Tibial artery (tissue), 4 donors: ENCODE measurements around the gene PYGO1.

Experiments used
- DNase-seq, 2 donors: peaks; one replicate each; pipeline ENCODE4 v3.0.0-alpha.2; 2019
- H3K27ac ChIP-seq, 2 donors: fragments of 200-600 bp; sonication (generic) in 1 of 2; 1 replicate in 1 of 2; 2 replicates in 1 of 2; pipeline ENCODE4 v1.5.1; 2018 to 2019; ENCODE audit warnings: mild to moderate bottlenecking in 1 of 2
- H3K27me3 ChIP-seq, 2 donors: fragments of 200-600 bp; sonication (generic) in 1 of 2; one replicate each; pipeline versions ENCODE4 v1.5.1 to v1.6.0; 2016 to 2019
- H3K36me3 ChIP-seq, 3 donors: fragments of 200-600 bp; sonication (generic) in 2 of 3; one replicate each; pipeline ENCODE4 v1.5.1; 2016 to 2019; ENCODE audit warnings: mild to moderate bottlenecking in 2 of 3
- H3K4me1 ChIP-seq, 4 donors: fragments of 200-600 bp; sonication (generic) in 2 of 4; 1 replicate in 3 of 4; 2 replicates in 1 of 4; pipeline ENCODE4 v1.5.1; 2016 to 2019
- H3K4me3 ChIP-seq, 2 donors: fragments of 200-600 bp; sonication (generic) in 1 of 2; 1 replicate in 1 of 2; 2 replicates in 1 of 2; pipeline ENCODE4 v1.5.1; 2018 to 2019; ENCODE audit warnings: mild to moderate bottlenecking in 2 of 2
- H3K9me3 ChIP-seq, 3 donors: fragments of 200-600 bp; sonication (generic) in 1 of 3; one replicate each; pipeline ENCODE4 v1.5.1; 2016 to 2019
- intact Hi-C: fragments of 100-400 bp; cut with DNase I; formaldehyde crosslinking; loops from one replicate; pipeline ENCODE4 v1.15.0; 2023; ENCODE audit warnings: low total_unique reads
- TF ChIP-seq, protein P1 (sequence below), 2 experiments: fragments of 200-600 bp in 1 of 2; fragments of 450-650 bp in 1 of 2; IDR thresholded peaks; one replicate each; pipeline ENCODE4 v1.5.1; 2017 to 2019; ENCODE audit warnings: antibody characterized with exemption in 2 of 2, mild to moderate bottlenecking in 1 of 2, moderate library complexity in 1 of 2

Gene PYGO1

DNA sequence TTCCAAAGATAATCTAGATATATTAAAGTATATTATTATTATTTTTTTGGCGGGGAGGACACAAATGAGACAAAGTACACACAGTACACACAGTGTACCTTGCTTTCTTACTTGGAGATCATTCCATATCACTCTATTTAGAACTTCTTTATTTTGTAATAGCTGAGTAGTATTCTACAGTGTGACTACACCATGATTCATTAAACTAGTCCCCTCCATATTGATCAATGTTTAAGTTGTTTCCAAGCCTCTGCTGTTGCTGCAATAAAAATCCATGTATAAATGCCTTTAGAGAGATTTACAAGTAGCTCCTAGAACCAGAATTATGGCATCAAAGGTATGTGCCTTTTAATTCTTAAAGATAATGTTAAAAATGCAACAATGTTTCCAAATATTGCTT lies 38.8 kb downstream of the PYGO1 start:
- no peak overlapping the region for H3K4me3 ChIP-seq
- no peak overlapping the region for H3K27ac ChIP-seq
- intact Hi-C loops, result no loop called here
- H3K9me3 ChIP-seq, result no peaks in the 10 kb centered on the region
- no peak for DNase-seq
- H3K4me1 ChIP-seq, result peaks cover 0 to 11% (median 0%) of the 10 kb centered on the region in 4 donors
- TF ChIP-seq, protein P1, sequence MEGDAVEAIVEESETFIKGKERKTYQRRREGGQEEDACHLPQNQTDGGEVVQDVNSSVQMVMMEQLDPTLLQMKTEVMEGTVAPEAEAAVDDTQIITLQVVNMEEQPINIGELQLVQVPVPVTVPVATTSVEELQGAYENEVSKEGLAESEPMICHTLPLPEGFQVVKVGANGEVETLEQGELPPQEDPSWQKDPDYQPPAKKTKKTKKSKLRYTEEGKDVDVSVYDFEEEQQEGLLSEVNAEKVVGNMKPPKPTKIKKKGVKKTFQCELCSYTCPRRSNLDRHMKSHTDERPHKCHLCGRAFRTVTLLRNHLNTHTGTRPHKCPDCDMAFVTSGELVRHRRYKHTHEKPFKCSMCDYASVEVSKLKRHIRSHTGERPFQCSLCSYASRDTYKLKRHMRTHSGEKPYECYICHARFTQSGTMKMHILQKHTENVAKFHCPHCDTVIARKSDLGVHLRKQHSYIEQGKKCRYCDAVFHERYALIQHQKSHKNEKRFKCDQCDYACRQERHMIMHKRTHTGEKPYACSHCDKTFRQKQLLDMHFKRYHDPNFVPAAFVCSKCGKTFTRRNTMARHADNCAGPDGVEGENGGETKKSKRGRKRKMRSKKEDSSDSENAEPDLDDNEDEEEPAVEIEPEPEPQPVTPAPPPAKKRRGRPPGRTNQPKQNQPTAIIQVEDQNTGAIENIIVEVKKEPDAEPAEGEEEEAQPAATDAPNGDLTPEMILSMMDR (IDR thresholded peaks at IDR 0.05), result no peak
- H3K36me3 ChIP-seq, result peaks cover 7 to 8% (median 8%) of the 10 kb centered on the region in 3 donors
- no peaks in the 10 kb centered on the region for H3K27me3 ChIP-seq

DNA sequence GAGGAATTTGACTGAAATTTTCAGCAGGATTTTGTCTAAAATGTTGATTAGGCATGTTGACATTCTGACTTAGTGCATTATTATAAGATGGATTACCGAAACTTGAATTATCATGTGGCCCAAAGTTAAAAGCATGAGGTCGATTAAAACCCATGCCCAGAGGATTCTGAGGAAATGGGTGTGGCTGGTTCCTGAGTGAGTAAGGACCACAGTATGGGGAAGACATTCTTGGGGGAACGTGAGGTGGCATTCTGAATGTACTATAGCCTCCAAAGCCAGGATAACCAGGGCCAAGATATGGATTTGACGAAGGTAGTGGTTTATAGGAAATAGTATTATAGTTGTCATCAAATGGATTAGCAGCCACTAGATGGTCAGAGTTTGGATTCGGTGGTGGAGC lies 41.4 kb downstream of the PYGO1 start:
- TF ChIP-seq, protein P1 (IDR thresholded peaks at IDR 0.05), result no peak
- no peak for DNase-seq
- peaks cover 7 to 8% (median 8%) of the 10 kb centered on the region in 3 donors for H3K36me3 ChIP-seq
- H3K9me3 ChIP-seq, result no peaks in the 10 kb centered on the region
- H3K27ac ChIP-seq, result no peak overlapping the region
- H3K4me1 ChIP-seq, result no peaks in the 10 kb centered on the region
- intact Hi-C loops, result no loop called here
- H3K4me3 ChIP-seq, result no peak overlapping the region
- no peaks in the 10 kb centered on the region for H3K27me3 ChIP-seq

DNA sequence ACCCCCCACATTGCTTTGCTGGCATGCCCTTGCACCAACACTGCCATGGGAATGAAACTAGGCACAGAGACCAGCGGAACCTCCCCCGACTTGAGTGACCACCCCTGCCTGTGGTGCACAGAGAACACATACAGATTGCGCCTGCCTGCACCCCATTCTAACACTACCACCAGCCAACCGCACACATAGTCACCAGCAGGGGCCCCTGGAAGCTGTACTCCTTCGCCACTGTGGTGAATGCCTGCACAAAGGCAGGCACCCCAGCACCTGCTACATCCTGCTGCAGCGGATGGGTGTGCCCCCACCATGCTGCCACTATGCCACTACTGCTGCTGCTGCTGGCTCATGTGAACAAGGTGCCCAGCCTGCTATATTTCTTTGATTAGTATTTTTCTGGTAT lies 52.7 kb downstream of the PYGO1 start:
- intact Hi-C loops, result no loop called here
- H3K4me1 ChIP-seq, result no peaks in the 10 kb centered on the region
- no peaks in the 10 kb centered on the region for H3K9me3 ChIP-seq

DNA sequence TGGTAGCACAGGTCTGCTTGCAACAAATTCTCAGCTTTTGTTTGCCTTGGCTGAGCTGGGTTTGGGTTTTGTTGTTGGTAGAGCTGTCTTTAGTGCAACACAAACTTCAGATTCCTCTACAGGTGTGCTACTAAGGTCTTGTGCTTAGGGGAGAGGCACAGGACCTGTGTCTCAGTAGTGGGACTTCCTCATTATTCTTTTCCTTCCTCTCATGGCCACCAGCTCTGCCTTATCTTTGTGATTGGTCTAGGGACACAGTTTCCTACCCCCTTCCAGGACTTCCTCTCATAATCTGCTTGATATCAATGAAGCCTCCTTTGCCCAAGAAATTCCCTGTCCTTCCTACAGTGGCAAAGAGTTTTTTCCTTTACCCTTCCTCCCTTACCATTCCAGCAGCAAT lies 55.2 kb downstream of the PYGO1 start:
- no peaks in the 10 kb centered on the region for H3K9me3 ChIP-seq
- no peak for DNase-seq

More for the DNA sequence above, 52.7 kb downstream of the PYGO1 start:
- DNase-seq, result no peak
- Histone ChIP-seq H3K4me3 (no peak overlapping the region), H3K27ac (no peak overlapping the region), H3K36me3 (no peaks in the 10 kb centered on the region), H3K27me3 (no peaks in the 10 kb centered on the region)
- TF ChIP-seq, protein P1 (IDR thresholded peaks at IDR 0.05), result no peak

DNA sequence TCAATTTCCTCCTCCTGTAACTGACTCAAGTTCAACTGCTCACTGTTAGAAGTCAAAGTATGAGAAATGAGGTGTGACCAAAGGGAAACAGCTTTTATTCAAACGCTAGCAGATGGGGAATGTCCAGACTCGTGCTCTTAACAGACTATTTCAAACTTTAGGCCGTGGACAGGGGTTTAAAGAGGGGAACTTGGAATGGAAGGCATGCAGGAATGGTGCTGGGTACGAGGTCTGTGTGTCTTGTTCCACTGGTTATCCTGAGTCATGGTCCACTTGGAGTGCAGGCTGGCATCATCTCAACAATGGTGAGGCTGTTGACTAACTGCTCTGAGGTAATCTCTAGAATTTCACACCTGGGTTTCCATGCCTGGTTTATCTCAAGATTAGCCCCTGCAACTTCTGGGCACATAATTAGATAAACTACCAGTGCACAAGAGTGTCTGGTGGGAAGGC lies 57.3 kb downstream of the PYGO1 start:
- H3K4me3 ChIP-seq, result no peak overlapping the region
- H3K27me3 ChIP-seq, result no peaks in the 10 kb centered on the region
- H3K27ac ChIP-seq, result no peak overlapping the region
- DNase-seq, result no peak
- intact Hi-C loops, result no loop called here
- H3K4me1 ChIP-seq, result no peaks in the 10 kb centered on the region
- TF ChIP-seq, protein P1 (IDR thresholded peaks at IDR 0.05), result no peak
- no peaks in the 10 kb centered on the region for H3K36me3 ChIP-seq
- no peaks in the 10 kb centered on the region for H3K9me3 ChIP-seq

More for the DNA sequence above, 55.2 kb downstream of the PYGO1 start:
- H3K4me1 ChIP-seq, result no peaks in the 10 kb centered on the region
- no peak overlapping the region for H3K27ac ChIP-seq
- H3K27me3 ChIP-seq, result no peaks in the 10 kb centered on the region
- TF ChIP-seq, protein P1 (IDR thresholded peaks at IDR 0.05), result no peak
- no peak overlapping the region for H3K4me3 ChIP-seq
- H3K36me3 ChIP-seq, result no peaks in the 10 kb centered on the region
- intact Hi-C loops, result no loop called here

DNA sequence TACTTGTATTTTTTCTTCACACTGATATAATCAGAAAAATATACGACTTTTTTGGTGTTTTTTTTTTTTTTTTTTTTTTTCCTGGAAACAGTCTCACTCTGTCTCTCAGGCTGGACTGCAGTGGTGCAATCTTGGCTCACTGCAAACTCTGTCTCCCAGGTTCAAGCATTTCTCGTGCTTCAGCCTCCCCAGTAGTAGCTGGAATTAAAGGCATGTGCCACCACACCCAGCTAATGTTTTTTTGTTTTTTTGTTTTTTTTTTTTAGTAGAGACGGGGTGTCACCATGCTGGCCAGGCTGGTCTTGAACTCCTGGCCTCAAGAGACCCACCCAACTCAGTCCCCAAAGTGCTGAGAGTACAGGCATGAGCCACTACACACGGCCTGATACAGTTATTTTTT lies 59.3 kb downstream of the PYGO1 start:
- TF ChIP-seq, protein P1 (IDR thresholded peaks at IDR 0.05), result no peak
- no peak overlapping the region for H3K27ac ChIP-seq
- no peaks in the 10 kb centered on the region for H3K4me1 ChIP-seq
- no peaks in the 10 kb centered on the region for H3K36me3 ChIP-seq
- DNase-seq, result no peak
- no peaks in the 10 kb centered on the region for H3K27me3 ChIP-seq
- no peaks in the 10 kb centered on the region for H3K9me3 ChIP-seq
- no peak overlapping the region for H3K4me3 ChIP-seq
- intact Hi-C loops, result loop anchor here (10.0 kb wide), 1 partner anchor 116 kb away; no protein-coding TSS in a partner anchor
